ENCODE measurements around the gene FEV. TPM values are rescaled to one million over a fixed set of nuclear protein-coding genes. Genes with fewer than 3 reads are reported as not detected.

Gene FEV
- total and polyA plus RNA-seq, 4 donors = 0.11 to 0.14 TPM; not detected in 2

DNA sequence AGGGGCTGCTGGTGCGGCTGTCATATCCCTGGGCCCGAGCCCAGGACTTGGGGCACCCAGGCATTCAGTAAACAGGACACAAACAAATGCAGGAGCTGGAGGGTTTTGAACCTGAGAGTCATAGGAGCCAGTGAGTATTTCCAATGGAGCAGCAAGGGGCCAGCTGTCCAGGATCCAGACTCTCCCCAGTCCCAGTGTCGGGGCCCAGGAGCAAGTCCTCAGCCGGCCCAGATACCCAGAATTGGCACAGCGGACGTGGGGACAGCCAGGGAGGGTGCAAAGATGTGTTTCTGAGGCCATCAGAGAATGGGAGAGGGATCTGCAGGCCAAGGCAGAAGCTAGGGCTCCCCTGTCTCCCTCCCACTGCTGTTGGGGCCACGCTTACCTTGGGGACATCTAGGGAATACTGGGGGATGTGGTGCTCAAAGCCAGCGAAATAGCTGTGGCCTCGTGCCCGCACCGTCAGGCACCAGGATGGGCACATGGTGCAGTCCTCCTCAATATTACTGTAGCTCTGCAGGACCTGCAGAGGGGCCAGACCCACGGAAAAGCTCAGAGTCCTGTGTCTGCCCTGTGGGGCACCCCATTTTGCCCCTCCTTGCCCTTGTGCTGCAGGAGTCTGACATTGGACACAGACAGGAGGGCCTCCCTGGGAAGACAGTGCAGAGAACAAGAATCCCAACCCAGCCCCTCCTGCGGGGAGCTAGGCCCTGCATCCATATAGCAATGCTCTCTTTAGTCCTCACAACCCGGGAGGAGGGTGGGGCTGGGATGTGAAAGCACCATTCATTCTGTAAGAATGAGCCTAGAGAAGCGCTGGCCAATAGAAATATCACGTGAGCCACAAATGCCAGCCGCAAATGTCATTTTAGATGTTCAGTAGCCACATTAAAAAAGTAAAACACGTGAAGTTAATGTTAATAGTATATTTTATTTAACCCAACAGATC lies 40.9 kb upstream of the FEV start:
- H3K27me3 ChIP-seq (ENCODE audit: control insufficient read depth, insufficient read depth, low read length) = no peaks in the 10 kb centered on the region
- 90% methylated on average over 9 of the region's 18 CpGs for WGBS (ENCODE audit: insufficient coverage)
- peak in 2 of 6 donors; percentile 34 to 61 for DNase-seq (ENCODE audit: low read depth in 4 of 6, low spot score in 6 of 6)
- H3K27ac ChIP-seq (ENCODE audit: low read depth, low read length) = no peak overlapping the region
- peaks cover 18% of the 10 kb centered on the region for H3K36me3 ChIP-seq (ENCODE audit: control insufficient read depth, insufficient read depth, low read length)
- H3K4me3 ChIP-seq (ENCODE audit: low read depth, low read length) = no peak overlapping the region
- H3K9me3 ChIP-seq (ENCODE audit: control insufficient read depth, insufficient read depth, low read length) = no peaks in the 10 kb centered on the region
- H3K4me1 ChIP-seq (ENCODE audit: control insufficient read depth, insufficient read depth, low read length) = peaks cover 21% of the 10 kb centered on the region

DNA sequence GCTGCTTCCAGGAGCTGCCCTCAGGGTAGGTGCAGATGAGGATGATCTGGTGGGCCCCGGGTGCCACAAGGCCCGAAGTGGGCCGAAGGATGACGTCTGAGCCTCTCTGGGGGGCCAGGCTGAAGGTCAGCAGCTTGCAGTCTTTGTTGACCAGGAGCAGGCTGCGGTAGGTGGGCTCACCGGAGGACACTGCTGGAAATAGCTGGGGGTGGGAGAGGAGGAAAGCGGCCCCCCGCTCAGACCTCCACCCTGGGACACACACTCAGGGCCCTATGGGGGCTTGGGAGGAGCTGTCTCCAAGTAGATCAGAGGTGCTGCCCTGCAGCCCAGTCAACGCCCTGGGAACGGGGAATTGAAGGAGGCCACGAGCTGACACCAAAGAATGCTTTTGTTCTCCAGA lies 39.1 kb upstream of the FEV start:
- H3K27ac ChIP-seq (ENCODE audit: low read depth, low read length) = no peak overlapping the region
- H3K27me3 ChIP-seq (ENCODE audit: control insufficient read depth, insufficient read depth, low read length) = peaks cover 4% of the 10 kb centered on the region
- peaks cover 15% of the 10 kb centered on the region for H3K36me3 ChIP-seq (ENCODE audit: control insufficient read depth, insufficient read depth, low read length)
- 78% methylated on average over 6 of the region's 11 CpGs for WGBS (ENCODE audit: insufficient coverage)
- no peak for DNase-seq (ENCODE audit: low read depth in 4 of 6, low spot score in 6 of 6)
- peaks cover 28% of the 10 kb centered on the region for H3K4me1 ChIP-seq (ENCODE audit: control insufficient read depth, insufficient read depth, low read length)
- H3K4me3 ChIP-seq (ENCODE audit: low read depth, low read length) = no peak overlapping the region
- H3K9me3 ChIP-seq (ENCODE audit: control insufficient read depth, insufficient read depth, low read length) = no peaks in the 10 kb centered on the region

DNA sequence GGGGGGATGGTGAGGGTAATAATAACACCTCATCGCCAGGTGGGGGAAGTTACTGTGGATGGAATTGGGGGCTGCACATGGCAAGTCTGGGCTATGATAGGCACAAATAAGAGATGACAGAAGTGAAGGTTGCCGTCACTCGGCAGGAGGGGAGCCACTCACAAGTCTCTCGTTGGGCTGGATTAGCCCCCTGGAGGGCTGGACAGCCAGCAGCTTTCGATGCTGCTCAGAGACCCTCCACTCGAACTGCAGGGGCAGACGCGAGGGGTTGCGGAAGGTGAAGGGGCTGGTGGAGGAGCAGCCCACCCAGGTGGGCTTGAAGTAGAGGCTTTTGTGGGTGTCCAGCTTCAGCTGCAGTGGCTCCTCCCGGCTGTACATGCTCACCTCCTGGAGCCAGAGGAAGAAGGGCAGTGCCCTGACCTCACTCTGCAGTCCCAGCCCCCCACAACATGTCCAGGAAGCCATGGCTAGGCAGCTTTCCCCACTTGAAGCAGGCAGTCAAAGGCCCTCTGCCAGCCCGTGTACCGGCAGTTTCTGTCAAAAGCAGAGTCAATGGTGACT lies 38.1 kb upstream of the FEV start:
- Histone ChIP-seq H3K27me3 (ENCODE audit: control insufficient read depth, insufficient read depth, low read length) (peaks cover 4% of the 10 kb centered on the region), H3K4me1 (ENCODE audit: control insufficient read depth, insufficient read depth, low read length) (peaks cover 37% of the 10 kb centered on the region), H3K36me3 (ENCODE audit: control insufficient read depth, insufficient read depth, low read length) (peaks cover 13% of the 10 kb centered on the region), H3K4me3 (ENCODE audit: low read depth, low read length) (no peak overlapping the region), H3K27ac (ENCODE audit: low read depth, low read length) (no peak overlapping the region), H3K9me3 (ENCODE audit: control insufficient read depth, insufficient read depth, low read length) (no peaks in the 10 kb centered on the region)
- no peak for DNase-seq (ENCODE audit: low read depth in 4 of 6, low spot score in 6 of 6)
- 74% methylated on average over 12 of the region's 12 CpGs for WGBS (ENCODE audit: insufficient coverage)

DNA sequence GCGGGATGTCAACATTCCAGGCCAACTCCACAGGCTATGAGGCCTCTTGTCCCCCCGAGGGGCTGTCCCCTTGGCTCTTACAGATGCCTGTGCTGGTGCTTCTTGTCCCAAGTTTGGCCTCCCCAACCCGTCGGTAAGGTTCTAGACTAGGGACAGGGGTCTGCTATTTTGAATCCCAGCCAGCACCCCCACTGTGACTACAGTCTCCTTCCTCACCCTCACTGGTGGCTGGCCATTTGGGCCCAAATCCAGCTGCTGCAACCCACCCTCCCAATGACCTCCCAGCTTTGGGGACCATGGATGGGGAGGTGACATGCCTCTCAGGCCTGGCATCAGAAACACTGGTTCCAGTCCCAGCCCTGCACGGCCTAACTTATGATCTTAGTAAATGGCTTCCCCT lies 37.6 kb upstream of the FEV start:
- H3K36me3 ChIP-seq (ENCODE audit: control insufficient read depth, insufficient read depth, low read length) = peaks cover 13% of the 10 kb centered on the region
- WGBS (ENCODE audit: insufficient coverage) = 78% methylated on average over 4 of the region's 5 CpGs
- no peak overlapping the region for H3K27ac ChIP-seq (ENCODE audit: low read depth, low read length)
- peaks cover 4% of the 10 kb centered on the region for H3K27me3 ChIP-seq (ENCODE audit: control insufficient read depth, insufficient read depth, low read length)
- H3K4me3 ChIP-seq (ENCODE audit: low read depth, low read length) = no peak overlapping the region
- H3K4me1 ChIP-seq (ENCODE audit: control insufficient read depth, insufficient read depth, low read length) = peaks cover 42% of the 10 kb centered on the region
- no peaks in the 10 kb centered on the region for H3K9me3 ChIP-seq (ENCODE audit: control insufficient read depth, insufficient read depth, low read length)
- DNase-seq (ENCODE audit: low read depth in 4 of 6, low spot score in 6 of 6) = no peak

DNA sequence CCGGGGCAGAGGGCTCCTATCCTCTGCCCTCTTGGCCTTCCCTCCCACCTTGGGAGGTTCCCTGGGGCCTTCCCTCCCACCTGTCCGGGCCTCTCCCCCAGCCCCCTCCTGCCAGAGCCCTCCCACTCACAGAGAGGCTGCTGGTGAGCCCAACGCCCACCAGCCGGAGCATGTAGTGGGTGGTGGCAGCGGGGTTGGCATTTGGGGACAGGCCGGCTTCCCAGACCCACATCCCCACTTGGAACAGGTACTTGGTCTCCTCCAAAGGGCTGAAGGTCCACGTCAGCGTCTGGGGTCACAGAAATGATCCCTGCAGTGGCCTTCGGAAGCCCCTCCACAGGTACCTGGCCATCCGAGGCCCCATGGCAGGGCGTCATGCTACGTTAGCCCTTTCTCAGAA lies 37.1 kb upstream of the FEV start:
- H3K27me3 ChIP-seq (ENCODE audit: control insufficient read depth, insufficient read depth, low read length) = peaks cover 4% of the 10 kb centered on the region

DNA sequence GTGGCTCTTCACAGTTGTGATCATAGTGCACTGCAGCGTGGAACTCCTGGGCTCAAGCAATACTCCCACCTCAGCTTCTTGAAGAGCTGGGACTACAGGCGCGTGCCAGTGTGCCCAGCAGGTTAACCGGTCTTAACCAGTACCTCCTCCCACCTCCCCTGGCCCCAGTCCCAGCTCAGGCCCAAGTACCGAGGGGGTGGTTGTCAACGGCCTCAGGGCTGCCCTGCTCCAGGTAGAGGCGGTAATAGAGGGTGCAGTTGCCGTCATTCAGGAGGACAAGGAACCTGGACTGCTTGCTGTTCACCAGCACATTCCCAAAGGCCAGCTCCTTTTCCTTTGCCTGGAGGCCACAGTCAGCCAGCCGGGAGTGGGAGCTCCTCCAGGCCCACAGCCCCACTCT lies 36.6 kb upstream of the FEV start:
- WGBS (ENCODE audit: insufficient coverage) = 89% methylated on average over 7 of the region's 9 CpGs
- Histone ChIP-seq H3K9me3 (ENCODE audit: control insufficient read depth, insufficient read depth, low read length) (no peaks in the 10 kb centered on the region), H3K4me3 (ENCODE audit: low read depth, low read length) (no peak overlapping the region), H3K27ac (ENCODE audit: low read depth, low read length) (no peak overlapping the region), H3K27me3 (ENCODE audit: control insufficient read depth, insufficient read depth, low read length) (peaks cover 4% of the 10 kb centered on the region), H3K4me1 (ENCODE audit: control insufficient read depth, insufficient read depth, low read length) (peaks cover 45% of the 10 kb centered on the region), H3K36me3 (ENCODE audit: control insufficient read depth, insufficient read depth, low read length) (peaks cover 8% of the 10 kb centered on the region)
- DNase-seq (ENCODE audit: low read depth in 4 of 6, low spot score in 6 of 6) = no peak

More for the DNA sequence above, 37.1 kb upstream of the FEV start:
- H3K4me3 ChIP-seq (ENCODE audit: low read depth, low read length) = no peak overlapping the region
- peaks cover 45% of the 10 kb centered on the region for H3K4me1 ChIP-seq (ENCODE audit: control insufficient read depth, insufficient read depth, low read length)
- DNase-seq (ENCODE audit: low read depth in 4 of 6, low spot score in 6 of 6) = no peak
- H3K36me3 ChIP-seq (ENCODE audit: control insufficient read depth, insufficient read depth, low read length) = peaks cover 10% of the 10 kb centered on the region
- no peaks in the 10 kb centered on the region for H3K9me3 ChIP-seq (ENCODE audit: control insufficient read depth, insufficient read depth, low read length)
- no peak overlapping the region for H3K27ac ChIP-seq (ENCODE audit: low read depth, low read length)
- 91% methylated on average over 10 of the region's 12 CpGs for WGBS (ENCODE audit: insufficient coverage)

DNA sequence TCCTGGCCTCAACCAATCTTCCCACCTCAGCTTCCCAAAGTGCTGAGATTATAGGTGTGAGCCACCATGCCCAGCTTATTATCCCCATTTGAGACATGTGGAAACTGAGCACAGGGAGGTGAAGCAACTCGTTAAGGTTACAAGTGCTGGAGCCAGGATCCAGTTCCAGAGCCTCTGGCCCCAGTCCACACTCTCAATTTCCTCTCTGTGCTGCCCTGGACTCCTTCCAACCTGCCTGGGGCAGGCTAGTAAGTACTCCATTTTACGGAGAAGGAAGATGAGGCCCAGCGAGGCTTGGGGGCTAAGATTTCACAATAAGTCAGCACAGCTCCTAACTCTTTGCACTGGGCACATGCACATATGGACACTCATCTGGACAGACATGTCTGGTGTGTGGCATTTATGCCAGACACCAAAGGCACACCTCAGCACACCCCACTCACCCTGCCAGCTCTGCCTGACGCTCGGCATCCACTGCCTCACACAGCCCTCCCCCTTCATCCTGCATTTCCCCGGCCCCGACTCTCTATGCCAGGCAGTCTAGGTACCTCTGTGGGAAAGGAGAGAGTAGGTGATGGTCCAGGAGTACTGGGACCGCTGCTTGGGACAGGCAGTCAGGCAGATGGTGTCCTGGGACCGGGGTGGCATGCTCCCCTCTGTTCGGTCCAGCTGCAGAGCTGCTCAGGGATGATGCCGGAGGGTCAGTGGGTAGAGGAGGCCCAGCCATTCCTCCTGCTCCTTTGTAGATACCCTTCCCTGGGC lies 35.8 kb upstream of the FEV start:
- peaks cover 6% of the 10 kb centered on the region for H3K36me3 ChIP-seq (ENCODE audit: control insufficient read depth, insufficient read depth, low read length)
- peak in 1 of 6 donors; percentile 25 for DNase-seq (ENCODE audit: low read depth in 4 of 6, low spot score in 6 of 6)
- peaks cover 41% of the 10 kb centered on the region for H3K4me1 ChIP-seq (ENCODE audit: control insufficient read depth, insufficient read depth, low read length)
- H3K9me3 ChIP-seq (ENCODE audit: control insufficient read depth, insufficient read depth, low read length) = no peaks in the 10 kb centered on the region
- 66% methylated on average over 6 of the region's 11 CpGs for WGBS (ENCODE audit: insufficient coverage)
- peaks cover 4% of the 10 kb centered on the region for H3K27me3 ChIP-seq (ENCODE audit: control insufficient read depth, insufficient read depth, low read length)
- H3K27ac ChIP-seq (ENCODE audit: low read depth, low read length) = no peak overlapping the region
- no peak overlapping the region for H3K4me3 ChIP-seq (ENCODE audit: low read depth, low read length)

DNA sequence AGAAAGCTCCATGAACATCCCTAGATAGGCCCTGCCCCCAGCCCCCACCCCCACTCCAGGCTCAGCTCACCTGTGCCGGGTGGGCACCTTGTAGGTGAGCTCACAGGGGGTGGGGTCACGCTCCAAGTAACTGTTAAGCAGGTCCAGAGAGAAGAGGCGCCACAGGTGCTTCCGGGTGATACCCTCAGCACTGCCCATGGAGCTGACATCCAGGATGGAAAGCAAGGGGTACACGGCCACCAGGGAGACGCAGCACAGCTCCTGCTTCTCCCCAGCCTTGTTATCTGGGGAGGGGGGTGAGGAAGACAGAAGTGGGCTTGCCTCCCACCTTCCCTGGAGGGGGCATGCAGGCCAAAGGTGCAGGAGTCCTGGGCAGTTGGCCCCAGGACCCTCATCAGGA lies 34.5 kb upstream of the FEV start:
- H3K36me3 ChIP-seq (ENCODE audit: control insufficient read depth, insufficient read depth, low read length) = peaks cover 3% of the 10 kb centered on the region
- no peak overlapping the region for H3K4me3 ChIP-seq (ENCODE audit: low read depth, low read length)
- 76% methylated on average over 6 of the region's 6 CpGs for WGBS (ENCODE audit: insufficient coverage)
- H3K9me3 ChIP-seq (ENCODE audit: control insufficient read depth, insufficient read depth, low read length) = no peaks in the 10 kb centered on the region
- DNase-seq (ENCODE audit: low read depth in 4 of 6, low spot score in 6 of 6) = no peak
- H3K27ac ChIP-seq (ENCODE audit: low read depth, low read length) = no peak overlapping the region
- peaks cover 31% of the 10 kb centered on the region for H3K4me1 ChIP-seq (ENCODE audit: control insufficient read depth, insufficient read depth, low read length)
- peaks cover 5% of the 10 kb centered on the region for H3K27me3 ChIP-seq (ENCODE audit: control insufficient read depth, insufficient read depth, low read length)

DNA sequence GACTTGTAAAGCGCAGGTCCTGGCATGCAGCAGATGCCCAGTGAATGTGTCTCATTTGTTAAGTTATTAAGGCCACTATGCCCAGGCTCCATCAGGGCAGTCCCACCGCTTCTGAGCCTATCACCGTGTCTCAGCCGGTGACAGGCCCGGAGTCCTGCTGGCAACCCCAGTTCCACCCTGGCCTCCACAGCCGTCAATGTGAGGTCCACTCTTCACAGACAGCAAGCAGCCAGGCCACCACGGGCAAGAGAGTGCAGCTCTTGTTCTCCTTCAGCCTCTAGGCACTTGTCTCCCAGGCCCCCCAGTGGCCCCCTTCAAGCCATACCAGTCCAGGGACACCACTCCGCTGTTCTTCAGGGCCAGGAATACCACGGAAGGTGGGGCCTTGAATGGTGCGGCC lies 33.7 kb upstream of the FEV start:
- H3K9me3 ChIP-seq (ENCODE audit: control insufficient read depth, insufficient read depth, low read length) = no peaks in the 10 kb centered on the region
- H3K36me3 ChIP-seq (ENCODE audit: control insufficient read depth, insufficient read depth, low read length) = peaks cover 3% of the 10 kb centered on the region
- 82% methylated on average over 9 of the region's 10 CpGs for WGBS (ENCODE audit: insufficient coverage)
- no peak overlapping the region for H3K4me3 ChIP-seq (ENCODE audit: low read depth, low read length)
- no peak overlapping the region for H3K27ac ChIP-seq (ENCODE audit: low read depth, low read length)
- DNase-seq (ENCODE audit: low read depth in 4 of 6, low spot score in 6 of 6) = no peak
- H3K4me1 ChIP-seq (ENCODE audit: control insufficient read depth, insufficient read depth, low read length) = peaks cover 31% of the 10 kb centered on the region
- peaks cover 10% of the 10 kb centered on the region for H3K27me3 ChIP-seq (ENCODE audit: control insufficient read depth, insufficient read depth, low read length)
